Lower lobe of right lung (tissue), 2 donors: ENCODE measurements around the gene PSMG4. TPM values are rescaled to one million over a fixed set of nuclear protein-coding genes. Genes with fewer than 3 reads are reported as not detected.

Experiments used
- ATAC-seq, 2 donors: fragments of 200-7000 bp; cut with Tn5 transposase; one replicate each; pipeline ENCODE4 v1.9.1; 2020 to 2022; ENCODE audit warnings: mild to moderate bottlenecking in 2 of 2, moderate library complexity in 2 of 2
- DNase-seq: peaks from one replicate; pipeline ENCODE4 v3.0.0-alpha.2; 2020
- H3K27ac ChIP-seq: fragments of 200-600 bp; one replicate; pipeline ENCODE4 v1.8.0; 2022
- H3K27me3 ChIP-seq: fragments of 200-600 bp; one replicate; pipeline ENCODE4 v1.8.0; 2022; ENCODE audit warnings: low read depth
- H3K36me3 ChIP-seq: fragments of 200-600 bp; one replicate; pipeline ENCODE4 v1.8.0; 2022; ENCODE audit warnings: mild to moderate bottlenecking
- H3K4me1 ChIP-seq: fragments of 200-600 bp; one replicate; pipeline ENCODE4 v1.8.0; 2022
- H3K4me3 ChIP-seq: fragments of 200-600 bp; one replicate; pipeline ENCODE4 v1.8.0; 2022; ENCODE audit warnings: mild to moderate bottlenecking
- H3K9me3 ChIP-seq: fragments of 200-600 bp; one replicate; pipeline ENCODE4 v1.8.0; 2022
- CTCF ChIP-seq: fragments of 200-600 bp; IDR thresholded peaks from one replicate; pipeline ENCODE4 v1.8.0; 2022; ENCODE audit warnings: antibody characterized with exemption, mild to moderate bottlenecking
- intact Hi-C: fragments of 100-400 bp; cut with DNase I; formaldehyde crosslinking; loops from one replicate; pipeline ENCODE4 v1.11.0; 2022
- total RNA-seq: library from RNA; stranded (reverse); fragmentation: NEBNext Ultra II Directional; extraction: Animal tissue kit (Norgen Biotek cat#: 25700); gene quantifications from one replicate; pipeline ENCODE4 v1.2.1, GENCODE V29; 2021
- donor health status: DM: no; HTN: yes; CAD: no; lungs with severe emphysema.

PSMG4 gene
- total RNA-seq, 1 donor from 2014 or later, result 19.1 TPM

GRCh38 chr6:3309391-3310050 is 50.8 kb downstream of the PSMG4 start:
- no peaks in the 10 kb centered on the region for H3K36me3 ChIP-seq
- no peak overlapping the region for H3K27ac ChIP-seq
- H3K9me3 ChIP-seq, result no peaks in the 10 kb centered on the region
- H3K4me1 ChIP-seq, result no peaks in the 10 kb centered on the region
- no peaks in the 10 kb centered on the region for H3K27me3 ChIP-seq
- no peak overlapping the region for H3K4me3 ChIP-seq
- no peak for TF ChIP-seq CTCF
- intact Hi-C loops, result no loop called here
- DNase-seq (no peak), ATAC-seq (peak in 1 of 2 donors; percentile 39)

- H3K27me3 ChIP-seq, result no peaks in the 10 kb centered on the region
- H3K36me3 ChIP-seq, result no peaks in the 10 kb centered on the region
- no peak overlapping the region for H3K27ac ChIP-seq
- ATAC-seq, result no peak
- no peaks in the 10 kb centered on the region for H3K4me1 ChIP-seq
- H3K4me3 ChIP-seq, result no peak overlapping the region
- TF ChIP-seq CTCF, result no peak
- intact Hi-C loops, result no loop called here
- H3K9me3 ChIP-seq, result no peaks in the 10 kb centered on the region
- DNase-seq, result no peak
These were observed 51.3 kb downstream of the PSMG4 start for GRCh38 chr6:3310051-3310448.

GRCh38 chr6:3310703-3311102 is 52.0 kb downstream of the PSMG4 start:
- no peak for TF ChIP-seq CTCF
- Histone ChIP-seq H3K36me3 (no peaks in the 10 kb centered on the region), H3K27ac (no peak overlapping the region), H3K4me1 (no peaks in the 10 kb centered on the region), H3K4me3 (no peak overlapping the region), H3K27me3 (no peaks in the 10 kb centered on the region), H3K9me3 (no peaks in the 10 kb centered on the region)
- DNase-seq, result no peak
- intact Hi-C loops, result no loop called here
- ATAC-seq, result peak in 1 of 2 donors; percentile 46

- TF ChIP-seq CTCF, result no peak
- no peak overlapping the region for H3K4me3 ChIP-seq
- no peaks in the 10 kb centered on the region for H3K9me3 ChIP-seq
- intact Hi-C loops, result no loop called here
- no peaks in the 10 kb centered on the region for H3K4me1 ChIP-seq
- no peak overlapping the region for H3K27ac ChIP-seq
- no peak for ATAC-seq
- no peaks in the 10 kb centered on the region for H3K36me3 ChIP-seq
- DNase-seq, result no peak
- no peaks in the 10 kb centered on the region for H3K27me3 ChIP-seq
These were observed 53.1 kb downstream of the PSMG4 start for GRCh38 chr6:3311826-3312225.

GRCh38 chr6:3312604-3313231 is 54.0 kb downstream of the PSMG4 start:
- Histone ChIP-seq H3K4me3 (no peak overlapping the region), H3K4me1 (no peaks in the 10 kb centered on the region), H3K9me3 (no peaks in the 10 kb centered on the region), H3K27me3 (no peaks in the 10 kb centered on the region), H3K27ac (no peak overlapping the region), H3K36me3 (no peaks in the 10 kb centered on the region)
- peak; percentile 8 to 27 for ATAC-seq
- DNase-seq, result no peak
- TF ChIP-seq CTCF, result no peak
- intact Hi-C loops, result no loop called here
